Stimulated activated naive CD8-positive, alpha-beta T cell treated with anti-CD3 and anti-CD28 coated beads, Interleukin-15, Interleukin-2, amounts not matched to agents 100 ng/mL and 50 ng/mL, for 24 hours (primary cell): ENCODE measurements around the gene ABCA12.

Experiments used
- H3K27ac Mint-ChIP-seq: one replicate; pipeline ENCODE4 v1.8.0; 2021; ENCODE audit warnings: mild to moderate bottlenecking, mixed read lengths
- H3K27me3 Mint-ChIP-seq: one replicate; pipeline ENCODE4 v1.8.0; 2021; ENCODE audit warnings: mixed read lengths
- H3K36me3 Mint-ChIP-seq: one replicate; pipeline ENCODE4 v1.8.0; 2021; ENCODE audit warnings: low read depth, mixed read lengths
- H3K4me1 Mint-ChIP-seq: one replicate; pipeline ENCODE4 v1.8.0; 2021; ENCODE audit warnings: low read depth, mixed read lengths
- H3K4me3 Mint-ChIP-seq: one replicate; pipeline ENCODE4 v1.8.0; 2021; ENCODE audit warnings: mild to moderate bottlenecking, mixed read lengths
- H3K9me3 Mint-ChIP-seq: one replicate; pipeline ENCODE4 v1.8.0; 2021; ENCODE audit warnings: mixed read lengths

ABCA12 gene

GRCh38 chr2:214995926-214996670, 142.3 kb downstream of the ABCA12 start:
- Mint-ChIP-seq H3K4me3 (no peak overlapping the region), H3K4me1 (no peaks in the 10 kb centered on the region), H3K27me3 (peaks cover 8% of the 10 kb centered on the region)

GRCh38 chr2:214995409-214995808, 143.0 kb downstream of the ABCA12 start:
- H3K27ac Mint-ChIP-seq = no peak overlapping the region
- peaks cover 3% of the 10 kb centered on the region for H3K27me3 Mint-ChIP-seq
- no peak overlapping the region for H3K4me3 Mint-ChIP-seq
- H3K9me3 Mint-ChIP-seq = no peaks in the 10 kb centered on the region
- H3K36me3 Mint-ChIP-seq = no peaks in the 10 kb centered on the region
- H3K4me1 Mint-ChIP-seq = no peaks in the 10 kb centered on the region

More at GRCh38 chr2:214995926-214996670, 142.3 kb downstream of the ABCA12 start:
- Mint-ChIP-seq H3K9me3 (no peaks in the 10 kb centered on the region), H3K36me3 (no peaks in the 10 kb centered on the region), H3K27ac (no peak overlapping the region)

GRCh38 chr2:214992911-214993310, 145.5 kb downstream of the ABCA12 start:
- Mint-ChIP-seq H3K27ac (no peak overlapping the region), H3K36me3 (no peaks in the 10 kb centered on the region), H3K4me1 (no peaks in the 10 kb centered on the region), H3K9me3 (no peaks in the 10 kb centered on the region), H3K27me3 (no peaks in the 10 kb centered on the region), H3K4me3 (no peak overlapping the region)

GRCh38 chr2:214989187-214989586, 149.2 kb downstream of the ABCA12 start:
- H3K36me3 Mint-ChIP-seq = no peaks in the 10 kb centered on the region
- no peaks in the 10 kb centered on the region for H3K9me3 Mint-ChIP-seq
- H3K4me3 Mint-ChIP-seq = no peak overlapping the region
- H3K27me3 Mint-ChIP-seq = no peaks in the 10 kb centered on the region
- no peaks in the 10 kb centered on the region for H3K4me1 Mint-ChIP-seq
- H3K27ac Mint-ChIP-seq = no peak overlapping the region

- no peaks in the 10 kb centered on the region for H3K36me3 Mint-ChIP-seq
- no peaks in the 10 kb centered on the region for H3K4me1 Mint-ChIP-seq
- H3K27me3 Mint-ChIP-seq = no peaks in the 10 kb centered on the region
- H3K27ac Mint-ChIP-seq = no peak overlapping the region
- no peak overlapping the region for H3K4me3 Mint-ChIP-seq
- no peaks in the 10 kb centered on the region for H3K9me3 Mint-ChIP-seq
Observed at GRCh38 chr2:214987261-214987660, 151.2 kb downstream of the ABCA12 start.

- Mint-ChIP-seq H3K27me3 (no peaks in the 10 kb centered on the region), H3K36me3 (no peaks in the 10 kb centered on the region), H3K27ac (no peak overlapping the region), H3K4me1 (no peaks in the 10 kb centered on the region), H3K9me3 (no peaks in the 10 kb centered on the region), H3K4me3 (no peak overlapping the region)
Observed at GRCh38 chr2:214985619-214986018, 152.8 kb downstream of the ABCA12 start.

- H3K36me3 Mint-ChIP-seq = no peaks in the 10 kb centered on the region
- no peak overlapping the region for H3K27ac Mint-ChIP-seq
- no peak overlapping the region for H3K4me3 Mint-ChIP-seq
Observed at GRCh38 chr2:214966420-214966819, 172.0 kb downstream of the ABCA12 start.

GRCh38 chr2:214960677-214961076, 177.7 kb downstream of the ABCA12 start:
- Mint-ChIP-seq H3K27me3 (peaks cover 6% of the 10 kb centered on the region), H3K9me3 (peaks cover 4% of the 10 kb centered on the region), H3K36me3 (no peaks in the 10 kb centered on the region), H3K27ac (no peak overlapping the region), H3K4me1 (no peaks in the 10 kb centered on the region), H3K4me3 (no peak overlapping the region)

More at GRCh38 chr2:214966420-214966819, 172.0 kb downstream of the ABCA12 start:
- Mint-ChIP-seq H3K27me3 (peaks cover 2% of the 10 kb centered on the region), H3K4me1 (no peaks in the 10 kb centered on the region), H3K9me3 (peaks cover 4% of the 10 kb centered on the region)

- Mint-ChIP-seq H3K36me3 (no peaks in the 10 kb centered on the region), H3K27ac (no peak overlapping the region), H3K4me3 (no peak overlapping the region), H3K4me1 (no peaks in the 10 kb centered on the region), H3K27me3 (no peaks in the 10 kb centered on the region), H3K9me3 (no peaks in the 10 kb centered on the region)
Observed at GRCh38 chr2:214946949-214947348, 191.5 kb downstream of the ABCA12 start.

GRCh38 chr2:214934006-214934405, 204.4 kb downstream of the ABCA12 start:
- Mint-ChIP-seq H3K36me3 (no peaks in the 10 kb centered on the region), H3K9me3 (no peaks in the 10 kb centered on the region), H3K27me3 (no peaks in the 10 kb centered on the region), H3K4me1 (no peaks in the 10 kb centered on the region), H3K4me3 (no peak overlapping the region), H3K27ac (no peak overlapping the region)

GRCh38 chr2:214904634-214905033, 233.8 kb downstream of the ABCA12 start:
- Mint-ChIP-seq H3K27me3 (no peaks in the 10 kb centered on the region), H3K9me3 (no peaks in the 10 kb centered on the region), H3K4me1 (no peaks in the 10 kb centered on the region), H3K36me3 (no peaks in the 10 kb centered on the region), H3K27ac (no peak overlapping the region), H3K4me3 (no peak overlapping the region)

- H3K36me3 Mint-ChIP-seq = no peaks in the 10 kb centered on the region
- no peak overlapping the region for H3K27ac Mint-ChIP-seq
- H3K27me3 Mint-ChIP-seq = no peaks in the 10 kb centered on the region
- no peaks in the 10 kb centered on the region for H3K4me1 Mint-ChIP-seq
- H3K9me3 Mint-ChIP-seq = no peaks in the 10 kb centered on the region
- no peak overlapping the region for H3K4me3 Mint-ChIP-seq
Observed at GRCh38 chr2:214904176-214904575, 234.2 kb downstream of the ABCA12 start.

GRCh38 chr2:214902286-214902685, 236.1 kb downstream of the ABCA12 start:
- Mint-ChIP-seq H3K4me1 (no peaks in the 10 kb centered on the region), H3K9me3 (no peaks in the 10 kb centered on the region), H3K36me3 (no peaks in the 10 kb centered on the region), H3K27me3 (no peaks in the 10 kb centered on the region), H3K27ac (no peak overlapping the region), H3K4me3 (no peak overlapping the region)

GRCh38 chr2:214899751-214900150, 238.7 kb downstream of the ABCA12 start:
- no peak overlapping the region for H3K27ac Mint-ChIP-seq
- no peaks in the 10 kb centered on the region for H3K4me1 Mint-ChIP-seq
- no peaks in the 10 kb centered on the region for H3K27me3 Mint-ChIP-seq
- no peak overlapping the region for H3K4me3 Mint-ChIP-seq
- H3K9me3 Mint-ChIP-seq = no peaks in the 10 kb centered on the region
- H3K36me3 Mint-ChIP-seq = no peaks in the 10 kb centered on the region

GRCh38 chr2:214896274-214896673, 242.2 kb downstream of the ABCA12 start:
- no peak overlapping the region for H3K4me3 Mint-ChIP-seq
- no peaks in the 10 kb centered on the region for H3K9me3 Mint-ChIP-seq

GRCh38 chr2:214895469-214895868, 243.0 kb downstream of the ABCA12 start:
- Mint-ChIP-seq H3K36me3 (no peaks in the 10 kb centered on the region), H3K9me3 (no peaks in the 10 kb centered on the region), H3K27me3 (no peaks in the 10 kb centered on the region), H3K4me3 (no peak overlapping the region), H3K27ac (no peak overlapping the region), H3K4me1 (no peaks in the 10 kb centered on the region)

More at GRCh38 chr2:214896274-214896673, 242.2 kb downstream of the ABCA12 start:
- Mint-ChIP-seq H3K27me3 (no peaks in the 10 kb centered on the region), H3K27ac (no peak overlapping the region), H3K4me1 (no peaks in the 10 kb centered on the region), H3K36me3 (no peaks in the 10 kb centered on the region)
